ENCODE measurements around the gene TET3.

DNA sequence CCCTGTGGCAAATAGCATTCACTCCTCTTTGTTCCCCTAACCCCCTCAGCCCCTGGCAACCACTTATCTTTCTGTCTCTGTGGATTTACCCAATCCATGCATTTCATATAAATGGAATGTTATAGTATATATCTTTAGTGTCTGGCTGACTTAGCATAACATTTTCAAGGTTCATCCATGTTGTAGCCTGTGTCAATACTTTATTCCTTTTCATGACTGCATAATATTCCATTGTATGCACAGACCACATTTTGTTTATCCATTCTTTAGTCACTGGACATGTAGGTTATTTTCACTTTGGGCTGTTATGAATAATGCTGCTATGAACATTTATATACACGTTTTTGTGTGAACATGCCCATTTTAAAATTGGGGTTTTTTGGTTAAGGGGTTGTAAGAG lies 42.8 kb downstream of the TET3 start:
- TF ChIP-seq, protein P1, sequence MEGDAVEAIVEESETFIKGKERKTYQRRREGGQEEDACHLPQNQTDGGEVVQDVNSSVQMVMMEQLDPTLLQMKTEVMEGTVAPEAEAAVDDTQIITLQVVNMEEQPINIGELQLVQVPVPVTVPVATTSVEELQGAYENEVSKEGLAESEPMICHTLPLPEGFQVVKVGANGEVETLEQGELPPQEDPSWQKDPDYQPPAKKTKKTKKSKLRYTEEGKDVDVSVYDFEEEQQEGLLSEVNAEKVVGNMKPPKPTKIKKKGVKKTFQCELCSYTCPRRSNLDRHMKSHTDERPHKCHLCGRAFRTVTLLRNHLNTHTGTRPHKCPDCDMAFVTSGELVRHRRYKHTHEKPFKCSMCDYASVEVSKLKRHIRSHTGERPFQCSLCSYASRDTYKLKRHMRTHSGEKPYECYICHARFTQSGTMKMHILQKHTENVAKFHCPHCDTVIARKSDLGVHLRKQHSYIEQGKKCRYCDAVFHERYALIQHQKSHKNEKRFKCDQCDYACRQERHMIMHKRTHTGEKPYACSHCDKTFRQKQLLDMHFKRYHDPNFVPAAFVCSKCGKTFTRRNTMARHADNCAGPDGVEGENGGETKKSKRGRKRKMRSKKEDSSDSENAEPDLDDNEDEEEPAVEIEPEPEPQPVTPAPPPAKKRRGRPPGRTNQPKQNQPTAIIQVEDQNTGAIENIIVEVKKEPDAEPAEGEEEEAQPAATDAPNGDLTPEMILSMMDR (conservative IDR thresholded peaks at IDR 0.05; ENCODE audit: low read depth in 2 of 2) = no peak
- no peak for TF ChIP-seq JUNB (IDR thresholded peaks at IDR 0.05; ENCODE audit: unreplicated experiment)
- TF ChIP-seq, protein P2, sequence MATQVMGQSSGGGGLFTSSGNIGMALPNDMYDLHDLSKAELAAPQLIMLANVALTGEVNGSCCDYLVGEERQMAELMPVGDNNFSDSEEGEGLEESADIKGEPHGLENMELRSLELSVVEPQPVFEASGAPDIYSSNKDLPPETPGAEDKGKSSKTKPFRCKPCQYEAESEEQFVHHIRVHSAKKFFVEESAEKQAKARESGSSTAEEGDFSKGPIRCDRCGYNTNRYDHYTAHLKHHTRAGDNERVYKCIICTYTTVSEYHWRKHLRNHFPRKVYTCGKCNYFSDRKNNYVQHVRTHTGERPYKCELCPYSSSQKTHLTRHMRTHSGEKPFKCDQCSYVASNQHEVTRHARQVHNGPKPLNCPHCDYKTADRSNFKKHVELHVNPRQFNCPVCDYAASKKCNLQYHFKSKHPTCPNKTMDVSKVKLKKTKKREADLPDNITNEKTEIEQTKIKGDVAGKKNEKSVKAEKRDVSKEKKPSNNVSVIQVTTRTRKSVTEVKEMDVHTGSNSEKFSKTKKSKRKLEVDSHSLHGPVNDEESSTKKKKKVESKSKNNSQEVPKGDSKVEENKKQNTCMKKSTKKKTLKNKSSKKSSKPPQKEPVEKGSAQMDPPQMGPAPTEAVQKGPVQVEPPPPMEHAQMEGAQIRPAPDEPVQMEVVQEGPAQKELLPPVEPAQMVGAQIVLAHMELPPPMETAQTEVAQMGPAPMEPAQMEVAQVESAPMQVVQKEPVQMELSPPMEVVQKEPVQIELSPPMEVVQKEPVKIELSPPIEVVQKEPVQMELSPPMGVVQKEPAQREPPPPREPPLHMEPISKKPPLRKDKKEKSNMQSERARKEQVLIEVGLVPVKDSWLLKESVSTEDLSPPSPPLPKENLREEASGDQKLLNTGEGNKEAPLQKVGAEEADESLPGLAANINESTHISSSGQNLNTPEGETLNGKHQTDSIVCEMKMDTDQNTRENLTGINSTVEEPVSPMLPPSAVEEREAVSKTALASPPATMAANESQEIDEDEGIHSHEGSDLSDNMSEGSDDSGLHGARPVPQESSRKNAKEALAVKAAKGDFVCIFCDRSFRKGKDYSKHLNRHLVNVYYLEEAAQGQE (IDR thresholded peaks at IDR 0.05; ENCODE audit: unreplicated experiment) = no peak
- TF ChIP-seq, protein P3, sequence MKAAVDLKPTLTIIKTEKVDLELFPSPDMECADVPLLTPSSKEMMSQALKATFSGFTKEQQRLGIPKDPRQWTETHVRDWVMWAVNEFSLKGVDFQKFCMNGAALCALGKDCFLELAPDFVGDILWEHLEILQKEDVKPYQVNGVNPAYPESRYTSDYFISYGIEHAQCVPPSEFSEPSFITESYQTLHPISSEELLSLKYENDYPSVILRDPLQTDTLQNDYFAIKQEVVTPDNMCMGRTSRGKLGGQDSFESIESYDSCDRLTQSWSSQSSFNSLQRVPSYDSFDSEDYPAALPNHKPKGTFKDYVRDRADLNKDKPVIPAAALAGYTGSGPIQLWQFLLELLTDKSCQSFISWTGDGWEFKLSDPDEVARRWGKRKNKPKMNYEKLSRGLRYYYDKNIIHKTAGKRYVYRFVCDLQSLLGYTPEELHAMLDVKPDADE (IDR thresholded peaks at IDR 0.05) = no peak
- TF ChIP-seq EZH2 (IDR thresholded peaks at IDR 0.05; ENCODE audit: low read depth, unreplicated experiment) = no peak
- no peak for TF ChIP-seq POLR2AphosphoS5 (IDR thresholded peaks at IDR 0.05; ENCODE audit: low read depth)
- TF ChIP-seq CREB1 (CRISPR knock-in tag; IDR thresholded peaks at IDR 0.05; ENCODE audit: low read depth) = no peak
- TF ChIP-seq NANOG (IDR thresholded peaks at IDR 0.05; ENCODE audit: borderline replicate concordance) = no peak
- TF ChIP-seq EZH2phosphoT487 (IDR thresholded peaks at IDR 0.05; ENCODE audit: unreplicated experiment) = no peak
- TF ChIP-seq ZNF114 (CRISPR knock-in tag; IDR thresholded peaks at IDR 0.05) = no peak
